ENCODE results near the gene LFNG. TPM values are rescaled to one million over a fixed set of nuclear protein-coding genes. Genes with fewer than 3 reads are reported as not detected.

LFNG gene
- total and polyA plus RNA-seq, 9 of the 15 experiments (the other 6 are each of a cell fraction or from before 2014, with no cell fraction given): 0.03 to 0.89 (median 0.25) TPM; not detected in 1

GRCh38 chr7:2564970-2565540, 45.5 kb downstream of the LFNG start (continued):
- 0 out of 4 replicates have a peak, but pooled peaks of 1 of the 2 experiments have one; percentile 27 for TF ChIP-seq HDAC1 (IDR thresholded peaks at IDR 0.05)
- 0 out of 2 replicates have a peak, but pooled peaks have one; percentile 39 for TF ChIP-seq HDGF (IDR thresholded peaks at IDR 0.05)

DNA sequence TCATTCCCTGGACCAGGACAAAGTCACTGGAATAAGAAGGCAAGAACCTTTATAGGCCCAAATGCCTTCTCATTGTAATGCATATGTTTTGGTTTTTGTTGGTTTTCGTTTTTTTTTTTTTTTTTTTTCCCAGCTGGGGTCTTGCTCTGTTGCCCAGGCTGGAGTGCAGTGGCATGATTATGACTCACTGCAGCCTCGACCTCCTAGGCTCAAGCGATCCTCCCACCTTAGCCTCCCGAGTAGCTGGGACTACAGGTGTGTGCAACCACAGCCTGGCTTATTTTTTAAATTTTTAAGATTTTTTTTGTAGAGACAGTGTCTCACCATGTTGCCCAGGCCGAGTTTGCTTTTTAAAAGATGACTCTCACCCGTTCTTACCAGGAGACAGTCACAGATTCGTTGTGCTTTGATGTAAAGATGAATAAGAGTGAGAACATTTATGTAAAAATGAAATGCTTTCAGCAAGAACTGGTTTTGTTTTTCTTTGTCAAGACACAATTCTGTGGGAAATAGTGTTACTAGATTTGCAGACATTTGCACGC, 46.8 kb downstream of the LFNG start:
- DNase-seq (ENCODE audit: extremely low read depth in 1 of 4, low spot score in 3 of 4) (no peak), FAIRE-seq (no peak), ATAC-seq (no peak)
- 43% methylated on average over 7 of the region's 8 CpGs for WGBS (ENCODE audit: insufficient coverage, low coverage, missing lambda C conversion rate)
- no peak overlapping the region for H3K9ac ChIP-seq (ENCODE audit: insufficient read depth in 1 of 2, low read depth in 2 of 2, low read length in 2 of 2)
- H3K4me1 ChIP-seq (replicated peaks in 1 of 2; ENCODE audit: control insufficient read depth in 2 of 2, insufficient read depth in 2 of 2, low read length in 2 of 2): peaks cover 2 to 6% of the 10 kb centered on the region in 2 experiments; a peak in 3 of 5 replicates
- H3K27me3 ChIP-seq (ENCODE audit: control insufficient read depth in 2 of 2, insufficient read depth in 2 of 2, low read length in 2 of 2): no peaks in the 10 kb centered on the region
- H3K9me1 ChIP-seq (ENCODE audit: control insufficient read depth, insufficient read depth, low read length): no peaks in the 10 kb centered on the region
- H3K4me3 ChIP-seq: no peak overlapping the region
- ChIA-PET CTCF (ENCODE audit: low intra/inter-chr PET ratio) (no interaction called here), POLR2A (no interaction called here)
- TF ChIP-seq ZNF140 (CRISPR knock-in tag; IDR thresholded peaks at IDR 0.05) (no peak), ZNF121 (CRISPR knock-in tag; conservative IDR thresholded peaks at IDR 0.05) (peak; percentile 94), ZNF384 (IDR thresholded peaks at IDR 0.05; ENCODE audit: low read depth, low read length) (0 out of 2 replicates have a peak, but pooled peaks have one; percentile 27)
- H3K9me3 ChIP-seq (replicated peaks; ENCODE audit: control insufficient read depth, insufficient read depth, low read depth, low read length): no peaks in the 10 kb centered on the region
- no peaks in the 10 kb centered on the region for H3K79me2 ChIP-seq (ENCODE audit: control insufficient read depth, insufficient read depth, low read length)
- no peak overlapping the region for H3K27ac ChIP-seq (ENCODE audit: extremely low read depth, low read depth, low read length)
- H3K36me3 ChIP-seq (ENCODE audit: control insufficient read depth, insufficient read depth, low read length): no peaks in the 10 kb centered on the region; the same call in 2 of the 3 replicates
- in situ Hi-C loops (cut with MboI) (no loop called here), intact Hi-C loops (cut with micrococcal nuclease) (loop anchor here (5.0 to 10.0 kb wide), 3 partner anchors 88 to 118 kb away; partner anchors contain the start of genes AMZ1 and GRIFIN)
- H2AFZ ChIP-seq (ENCODE audit: low read depth, low read length): no peak overlapping the region
- H3K4me2 ChIP-seq (ENCODE audit: insufficient read depth, low read length): no peak overlapping the region
- BruUV-seq (replicated peaks): no TSS peak
- H4K20me1 ChIP-seq (replicated peaks; ENCODE audit: control insufficient read depth, insufficient read depth, low read length): peaks cover 12% of the 10 kb centered on the region
